PC-3 (cell line): Measurements from ENCODE around the gene NTPCR.

ENCODE experiments used
- EZH2 ChIP-seq: fragments of 300-600 bp; sonication (generic); IDR thresholded peaks from one replicate; pipeline ENCODE4 v1.6.1; 2017; ENCODE audit warnings: antibody characterized with exemption, mild to moderate bottlenecking, low read length; ENCODE audit not compliant: unreplicated experiment
- EZH2phosphoT487 ChIP-seq: fragments of 300-600 bp; sonication (generic); IDR thresholded peaks from 2 replicates; pipeline ENCODE4 v1.6.1; 2018; ENCODE audit warnings: mild to moderate bottlenecking, antibody characterized with exemption, low read length, borderline replicate concordance
- TF ChIP-seq, protein P1 (sequence below): fragments of 300-600 bp; sonication (generic); conservative IDR thresholded peaks from 2 replicates; pipeline ENCODE4 v1.5.1; 2017; ENCODE audit warnings: antibody characterized with exemption, low read depth, mild to moderate bottlenecking, low read length

DNA sequence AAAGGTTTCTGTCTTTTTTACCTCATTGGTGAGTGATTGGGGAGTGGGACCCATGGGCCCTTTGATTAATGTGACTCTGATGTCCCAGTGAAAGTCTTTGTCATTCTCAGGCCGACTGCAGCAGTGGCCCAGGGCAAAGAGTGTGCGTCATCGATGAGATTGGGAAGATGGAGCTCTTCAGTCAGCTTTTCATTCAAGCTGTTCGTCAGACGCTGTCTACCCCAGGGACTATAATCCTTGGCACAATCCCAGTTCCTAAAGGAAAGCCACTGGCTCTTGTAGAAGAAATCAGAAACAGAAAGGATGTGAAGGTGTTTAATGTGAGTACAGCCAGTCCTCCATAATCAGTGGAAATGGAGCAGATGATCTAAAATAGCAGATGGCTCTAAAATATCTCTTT, 19.4 kb downstream of the NTPCR start:
- TF ChIP-seq EZH2: no peak
- TF ChIP-seq, protein P1, sequence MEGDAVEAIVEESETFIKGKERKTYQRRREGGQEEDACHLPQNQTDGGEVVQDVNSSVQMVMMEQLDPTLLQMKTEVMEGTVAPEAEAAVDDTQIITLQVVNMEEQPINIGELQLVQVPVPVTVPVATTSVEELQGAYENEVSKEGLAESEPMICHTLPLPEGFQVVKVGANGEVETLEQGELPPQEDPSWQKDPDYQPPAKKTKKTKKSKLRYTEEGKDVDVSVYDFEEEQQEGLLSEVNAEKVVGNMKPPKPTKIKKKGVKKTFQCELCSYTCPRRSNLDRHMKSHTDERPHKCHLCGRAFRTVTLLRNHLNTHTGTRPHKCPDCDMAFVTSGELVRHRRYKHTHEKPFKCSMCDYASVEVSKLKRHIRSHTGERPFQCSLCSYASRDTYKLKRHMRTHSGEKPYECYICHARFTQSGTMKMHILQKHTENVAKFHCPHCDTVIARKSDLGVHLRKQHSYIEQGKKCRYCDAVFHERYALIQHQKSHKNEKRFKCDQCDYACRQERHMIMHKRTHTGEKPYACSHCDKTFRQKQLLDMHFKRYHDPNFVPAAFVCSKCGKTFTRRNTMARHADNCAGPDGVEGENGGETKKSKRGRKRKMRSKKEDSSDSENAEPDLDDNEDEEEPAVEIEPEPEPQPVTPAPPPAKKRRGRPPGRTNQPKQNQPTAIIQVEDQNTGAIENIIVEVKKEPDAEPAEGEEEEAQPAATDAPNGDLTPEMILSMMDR: no peak
- no peak for TF ChIP-seq EZH2phosphoT487
